Endodermal cell (in vitro differentiated cells): Measurements from ENCODE around the gene CWC22. TPM values are rescaled to one million over a fixed set of nuclear protein-coding genes. Genes with fewer than 3 reads are reported as not detected.
A peak's percentile ranks its signal among the peaks of the same experiment; 100 is the strongest.

Source experiments
- DNase-seq: peaks from one replicate; pipeline ENCODE4 v3.0.0-alpha.2; 2017
- H3K27ac ChIP-seq: 2 replicates; pipeline ENCODE4 v1.5.1; 2013; ENCODE audit warnings: mild to moderate bottlenecking, low read depth, low read length, moderate library complexity
- H3K27me3 ChIP-seq: 2 replicates; pipeline ENCODE4 v1.6.1; 2013; ENCODE audit warnings: mild to moderate bottlenecking, low read length, moderate library complexity; ENCODE audit not compliant: insufficient read depth, control insufficient read depth, poor library complexity, severe bottlenecking
- H3K36me3 ChIP-seq: 2 replicates; pipeline ENCODE4 v1.7.0; 2013; ENCODE audit warnings: mild to moderate bottlenecking, low read length, moderate library complexity; ENCODE audit not compliant: control insufficient read depth, insufficient read depth
- H3K4me1 ChIP-seq: one replicate; pipeline ENCODE4 v1.7.0; 2013; ENCODE audit warnings: low read length; ENCODE audit not compliant: control insufficient read depth, insufficient read depth
- H3K4me3 ChIP-seq: 2 replicates; pipeline ENCODE4 v1.5.1; 2013; ENCODE audit warnings: mild to moderate bottlenecking, low read length, moderate library complexity
- H3K9ac ChIP-seq: 2 replicates; pipeline ENCODE4 v1.6.1; 2013; ENCODE audit warnings: mild to moderate bottlenecking, low read length, moderate library complexity; ENCODE audit not compliant: poor library complexity, severe bottlenecking; ENCODE audit errors: extremely low read depth
- H3K9me3 ChIP-seq: 2 replicates; pipeline ENCODE4 v1.6.1; 2013; ENCODE audit warnings: mild to moderate bottlenecking, low read length, moderate library complexity; ENCODE audit not compliant: control insufficient read depth
- H3K27ac Mint-ChIP-seq: 2 replicates; pipeline ENCODE4 v1.8.0; 2020; ENCODE audit warnings: mixed read lengths
- H3K27me3 Mint-ChIP-seq: 2 replicates; pipeline ENCODE4 v1.8.0; 2021; ENCODE audit warnings: mild to moderate bottlenecking, mixed read lengths; ENCODE audit not compliant: insufficient read depth
- H3K36me3 Mint-ChIP-seq: 2 replicates; pipeline ENCODE4 v1.8.0; 2020; ENCODE audit warnings: low read depth, mixed read lengths
- H3K4me1 Mint-ChIP-seq: 2 replicates; pipeline ENCODE4 v1.8.0; 2020; ENCODE audit warnings: mixed read lengths
- H3K4me3 Mint-ChIP-seq: 2 replicates; pipeline ENCODE4 v1.8.0; 2020; ENCODE audit warnings: mild to moderate bottlenecking, moderate library complexity, mixed read lengths
- H3K9me3 Mint-ChIP-seq: 2 replicates; pipeline ENCODE4 v1.8.0; 2020; ENCODE audit warnings: mild to moderate bottlenecking, mixed read lengths
- WGBS, 2 experiments: methylation state at CpG; one replicate each; pipeline versions ENCODE4 v1.1.5 to v1.1.7; 2013; ENCODE audit warnings: missing lambda C conversion rate in 2 of 2, mixed read lengths in 1 of 2; ENCODE audit not compliant: insufficient coverage in 1 of 2, insufficient read length in 1 of 2; 5-methylcytosine and 5-hydroxymethylcytosine counted together
- total RNA-seq, 2 donors: library from RNA; stranded (reverse); fragmentation: NEBNext Ultra II Directional in 1 of 2; extraction: Animal tissue kit (Norgen Biotek cat#: 25700) in 1 of 2; gene quantifications; 2 replicates in 1 of 2; 3 replicates in 1 of 2; pipeline ENCODE4 v1.2.1, GENCODE V29; 2021
- TF ChIP-seq, protein P1 (sequence below): fragments of 200-600 bp; sonication (generic); conservative IDR thresholded peaks from 2 replicates; pipeline ENCODE4 v1.5.0; 2021; ENCODE audit warnings: antibody characterized with exemption, mild to moderate bottlenecking

CWC22 gene
- total RNA-seq, 2 donors from 2014 or later: 33.4 to 43.5 TPM

DNA sequence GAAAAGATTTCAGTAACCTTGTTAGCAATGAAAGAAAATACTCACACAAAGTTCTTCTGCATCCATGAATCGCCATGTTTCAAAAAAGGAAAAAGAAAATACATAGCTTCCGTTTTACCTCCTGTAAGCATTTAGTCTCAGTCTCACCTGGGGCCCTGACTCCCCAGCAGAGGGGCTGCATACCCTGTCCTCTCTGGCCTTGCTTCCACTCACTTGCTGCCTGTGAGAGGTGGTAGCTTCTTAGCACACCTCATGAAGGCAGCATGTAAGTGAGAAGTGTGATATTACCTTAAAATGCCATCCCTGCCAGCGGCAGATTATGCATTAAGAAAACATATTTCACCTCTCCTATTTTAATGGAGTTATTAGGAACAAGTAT, 96.4 kb downstream of the CWC22 start:
- no peak overlapping the region for H3K9ac ChIP-seq
- no peaks in the 10 kb centered on the region for H3K27me3 ChIP-seq
- no peak overlapping the region for H3K27ac ChIP-seq
- TF ChIP-seq, protein P1, sequence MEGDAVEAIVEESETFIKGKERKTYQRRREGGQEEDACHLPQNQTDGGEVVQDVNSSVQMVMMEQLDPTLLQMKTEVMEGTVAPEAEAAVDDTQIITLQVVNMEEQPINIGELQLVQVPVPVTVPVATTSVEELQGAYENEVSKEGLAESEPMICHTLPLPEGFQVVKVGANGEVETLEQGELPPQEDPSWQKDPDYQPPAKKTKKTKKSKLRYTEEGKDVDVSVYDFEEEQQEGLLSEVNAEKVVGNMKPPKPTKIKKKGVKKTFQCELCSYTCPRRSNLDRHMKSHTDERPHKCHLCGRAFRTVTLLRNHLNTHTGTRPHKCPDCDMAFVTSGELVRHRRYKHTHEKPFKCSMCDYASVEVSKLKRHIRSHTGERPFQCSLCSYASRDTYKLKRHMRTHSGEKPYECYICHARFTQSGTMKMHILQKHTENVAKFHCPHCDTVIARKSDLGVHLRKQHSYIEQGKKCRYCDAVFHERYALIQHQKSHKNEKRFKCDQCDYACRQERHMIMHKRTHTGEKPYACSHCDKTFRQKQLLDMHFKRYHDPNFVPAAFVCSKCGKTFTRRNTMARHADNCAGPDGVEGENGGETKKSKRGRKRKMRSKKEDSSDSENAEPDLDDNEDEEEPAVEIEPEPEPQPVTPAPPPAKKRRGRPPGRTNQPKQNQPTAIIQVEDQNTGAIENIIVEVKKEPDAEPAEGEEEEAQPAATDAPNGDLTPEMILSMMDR: peak; percentile 24
- H3K27me3 Mint-ChIP-seq: peaks cover 9% of the 10 kb centered on the region
- 59 to 83% methylated on average over 1 to 2 of the region's 3 CpGs for WGBS, 2 experiments
- H3K4me3 ChIP-seq: no peak overlapping the region
- no peaks in the 10 kb centered on the region for H3K9me3 ChIP-seq
- no peaks in the 10 kb centered on the region for H3K9me3 Mint-ChIP-seq
- H3K36me3 Mint-ChIP-seq: no peaks in the 10 kb centered on the region
- H3K36me3 ChIP-seq: no peaks in the 10 kb centered on the region
- no peaks in the 10 kb centered on the region for H3K4me1 ChIP-seq
- H3K4me3 Mint-ChIP-seq: no peak overlapping the region
- no peak overlapping the region for H3K27ac Mint-ChIP-seq
- peaks cover 20% of the 10 kb centered on the region for H3K4me1 Mint-ChIP-seq
- DNase-seq: no peak

GRCh38 chr2:179909845-179910734, 97.0 kb downstream of the CWC22 start:
- Histone ChIP-seq H3K4me3 (no peak overlapping the region), H3K4me1 (no peaks in the 10 kb centered on the region), H3K27me3 (no peaks in the 10 kb centered on the region), H3K9me3 (no peaks in the 10 kb centered on the region), H3K27ac (no peak overlapping the region), H3K9ac (no peak overlapping the region), H3K36me3 (no peaks in the 10 kb centered on the region)
- 63 to 82% methylated on average over 1 to 6 of the region's 6 CpGs for WGBS, 2 experiments
- Mint-ChIP-seq H3K27me3 (peaks cover 9% of the 10 kb centered on the region), H3K27ac (no peak overlapping the region), H3K36me3 (no peaks in the 10 kb centered on the region), H3K4me3 (no peak overlapping the region), H3K4me1 (peaks cover 14% of the 10 kb centered on the region), H3K9me3 (no peaks in the 10 kb centered on the region)
- DNase-seq: no peak
- TF ChIP-seq, protein P1: no peak

DNA sequence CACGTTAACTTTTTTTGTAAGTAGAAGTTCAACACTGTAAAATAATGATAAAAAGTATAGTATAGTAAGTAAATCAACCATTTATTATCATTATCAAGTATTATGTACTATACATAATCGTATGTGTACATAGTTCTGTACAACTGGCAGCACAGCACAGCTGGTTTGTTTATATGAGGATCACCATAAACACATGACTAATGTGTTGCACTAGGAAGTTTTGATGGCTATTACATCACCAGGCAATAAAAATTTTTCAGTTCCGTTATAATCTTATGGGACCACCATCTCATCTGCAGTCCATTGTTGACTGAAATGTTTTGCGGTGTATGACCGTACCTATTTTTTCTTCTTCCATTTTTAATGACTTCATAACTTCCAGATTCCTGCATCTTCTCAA, 106.4 kb downstream of the CWC22 start:
- Mint-ChIP-seq H3K9me3 (peaks cover 23% of the 10 kb centered on the region), H3K4me3 (no peak overlapping the region), H3K27ac (no peak overlapping the region), H3K27me3 (no peaks in the 10 kb centered on the region), H3K36me3 (no peaks in the 10 kb centered on the region), H3K4me1 (no peaks in the 10 kb centered on the region)
- WGBS, 2 experiments: 96 to 97% methylated on average over 3 to 5 of the region's 5 CpGs
- Histone ChIP-seq H3K27ac (no peak overlapping the region), H3K36me3 (no peaks in the 10 kb centered on the region), H3K9me3 (peaks cover 16% of the 10 kb centered on the region), H3K9ac (no peak overlapping the region), H3K4me1 (no peaks in the 10 kb centered on the region), H3K4me3 (no peak overlapping the region), H3K27me3 (no peaks in the 10 kb centered on the region)
- no peak for DNase-seq
- TF ChIP-seq, protein P1: no peak
